LHCN-M2 (cell line): ENCODE results near the gene RAD51. TPM values are rescaled to one million over a fixed set of nuclear protein-coding genes. Genes with fewer than 3 reads are reported as not detected.

Source experiments
- DNase-seq: peaks from one replicate; pipeline ENCODE4 v3.0.0-alpha.2; 2012; ENCODE audit warnings: low read depth
- total RNA-seq: library from RNA; depleted of rRNA; stranded (reverse); fragments of >200 nt; gene quantifications from 2 replicates; pipeline ENCODE4 v1.2.3, GENCODE V29; 2014

Gene RAD51
- total RNA-seq, 1 experiment from 2014 or later = 16.2 TPM

DNA sequence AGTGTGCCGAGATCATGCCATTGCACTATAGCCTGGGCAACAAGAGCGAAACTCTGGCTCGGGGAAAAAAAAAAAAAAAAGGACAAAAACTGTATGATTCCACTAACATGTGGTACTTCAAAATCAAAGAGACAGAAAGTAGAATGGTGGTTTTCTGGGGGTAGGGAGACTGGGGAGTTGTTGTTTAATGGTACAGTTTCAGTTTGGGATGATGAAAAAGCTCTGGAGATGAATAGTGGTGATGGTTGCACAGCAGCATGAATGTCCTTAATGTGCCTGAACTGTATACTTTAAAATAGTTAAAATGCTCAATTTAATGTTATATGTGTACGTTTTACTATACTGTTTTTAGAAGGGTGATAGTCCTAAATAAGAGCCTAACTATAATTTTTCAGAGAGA, 27.4 kb downstream of the RAD51 start:
- DNase-seq = no peak

- no peak for DNase-seq
These were observed 28.0 kb downstream of the RAD51 start for GRCh38 chr15:40722934-40723333.

GRCh38 chr15:40723919-40724318, 28.9 kb downstream of the RAD51 start:
- no peak for DNase-seq

GRCh38 chr15:40731034-40731433, 36.1 kb downstream of the RAD51 start:
- no peak for DNase-seq

DNA sequence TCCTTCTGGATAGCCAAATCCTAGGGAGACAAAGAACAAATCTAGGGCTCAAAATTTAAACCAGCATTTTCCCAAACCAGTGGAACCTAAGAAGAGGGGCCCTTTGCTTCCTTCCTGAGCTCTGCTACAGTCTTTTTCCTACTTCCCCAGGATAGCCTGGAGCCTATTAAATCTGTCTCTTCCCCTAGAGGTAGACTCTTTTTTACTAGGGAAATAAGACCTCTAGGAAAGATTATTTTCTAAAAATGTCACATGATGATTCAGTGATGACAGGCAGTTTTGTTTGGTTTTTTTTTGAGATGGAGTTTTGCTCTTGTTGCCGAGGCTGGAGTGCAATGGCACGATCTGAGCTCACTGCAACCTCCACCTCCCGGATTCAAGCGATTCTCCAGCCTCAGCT, 41.6 kb downstream of the RAD51 start:
- no peak for DNase-seq

- no peak for DNase-seq
These were observed 42.1 kb downstream of the RAD51 start for GRCh38 chr15:40737048-40737447.

DNA sequence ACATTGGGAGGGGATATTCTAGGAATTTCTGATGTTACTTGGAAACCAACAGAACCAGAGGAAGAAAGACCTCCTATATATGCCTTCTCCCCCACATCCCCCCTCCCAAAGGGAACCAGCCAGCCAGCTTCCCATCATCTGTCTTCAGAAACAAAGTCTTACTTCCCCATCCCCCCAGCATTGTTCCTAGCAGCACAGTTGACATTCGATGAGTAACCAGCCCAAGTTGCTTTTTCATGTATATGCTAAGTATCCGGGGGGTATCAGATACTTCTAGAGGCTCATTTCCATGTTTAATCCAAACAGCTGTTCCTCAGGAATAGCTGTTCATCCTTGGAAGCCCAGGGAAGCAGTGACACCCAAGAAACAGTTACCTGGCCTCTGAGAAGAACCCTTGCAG, 44.1 kb downstream of the RAD51 start:
- peak; percentile 19 for DNase-seq

- DNase-seq = no peak
These were observed 44.9 kb downstream of the RAD51 start for GRCh38 chr15:40739854-40740253.

GRCh38 chr15:40743485-40743901, 48.5 kb downstream of the RAD51 start:
- DNase-seq = no peak

DNA sequence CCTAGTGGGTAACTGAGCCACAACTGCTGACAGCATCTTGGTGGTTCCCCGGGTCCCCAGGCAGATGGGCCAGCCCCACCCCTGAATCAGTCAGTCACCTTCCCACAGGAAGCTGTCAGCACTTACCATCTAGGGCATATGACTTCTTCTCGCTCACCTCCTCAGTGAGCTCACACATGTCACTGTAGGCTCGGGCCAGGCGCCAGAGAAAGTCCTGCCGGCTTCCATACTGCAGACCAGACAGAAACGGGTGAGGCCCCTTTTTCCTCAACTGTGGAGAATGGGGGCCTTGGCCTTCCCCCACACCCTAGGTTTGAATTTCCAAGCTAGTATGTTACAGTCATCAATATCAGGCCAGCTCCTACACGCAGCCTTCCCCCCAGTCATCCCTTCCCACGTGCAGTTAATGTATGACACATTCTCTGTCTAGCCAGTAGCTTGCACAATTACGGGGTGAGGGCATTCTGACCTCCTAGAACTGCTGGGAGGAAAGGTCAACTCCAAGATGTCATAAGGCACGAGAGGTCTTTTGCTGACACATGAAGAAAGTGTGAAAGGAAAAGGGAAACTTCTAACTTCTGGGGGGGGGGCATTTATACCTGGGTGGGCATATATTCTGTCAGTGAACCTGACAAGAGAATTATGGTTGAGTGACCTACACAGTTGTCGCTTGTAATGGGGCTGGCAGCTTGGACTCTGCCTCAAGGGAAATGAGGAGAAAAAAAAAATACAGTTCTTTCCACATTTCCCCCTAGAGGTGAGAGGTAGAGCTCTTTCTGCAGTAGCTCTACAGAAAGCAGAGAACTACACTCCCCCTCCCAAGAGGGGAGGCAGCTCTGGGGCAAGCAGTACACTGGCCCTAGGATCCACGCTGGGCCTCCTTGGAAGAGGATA, 49.2 kb downstream of the RAD51 start:
- DNase-seq = peak; percentile 88

DNA sequence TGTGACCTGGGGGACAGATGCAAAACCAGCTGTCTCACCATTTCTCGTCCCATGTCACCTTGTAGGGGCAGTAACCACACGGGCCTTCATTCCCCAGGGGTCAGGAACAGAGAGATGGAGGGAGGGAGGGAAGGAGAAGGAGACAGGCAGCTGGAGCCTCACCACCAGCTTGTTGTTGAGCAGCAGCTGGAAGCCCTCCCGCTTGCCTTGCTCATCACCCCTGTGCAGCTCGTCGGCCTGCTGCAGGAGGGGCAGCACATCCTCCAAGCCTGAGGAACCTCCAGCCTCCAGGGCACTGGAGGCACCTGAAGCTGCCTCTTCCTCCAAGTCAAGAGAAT, 49.8 kb downstream of the RAD51 start:
- peak; percentile 55 for DNase-seq

GRCh38 chr15:40746916-40747418, 52.0 kb downstream of the RAD51 start:
- no peak for DNase-seq

DNA sequence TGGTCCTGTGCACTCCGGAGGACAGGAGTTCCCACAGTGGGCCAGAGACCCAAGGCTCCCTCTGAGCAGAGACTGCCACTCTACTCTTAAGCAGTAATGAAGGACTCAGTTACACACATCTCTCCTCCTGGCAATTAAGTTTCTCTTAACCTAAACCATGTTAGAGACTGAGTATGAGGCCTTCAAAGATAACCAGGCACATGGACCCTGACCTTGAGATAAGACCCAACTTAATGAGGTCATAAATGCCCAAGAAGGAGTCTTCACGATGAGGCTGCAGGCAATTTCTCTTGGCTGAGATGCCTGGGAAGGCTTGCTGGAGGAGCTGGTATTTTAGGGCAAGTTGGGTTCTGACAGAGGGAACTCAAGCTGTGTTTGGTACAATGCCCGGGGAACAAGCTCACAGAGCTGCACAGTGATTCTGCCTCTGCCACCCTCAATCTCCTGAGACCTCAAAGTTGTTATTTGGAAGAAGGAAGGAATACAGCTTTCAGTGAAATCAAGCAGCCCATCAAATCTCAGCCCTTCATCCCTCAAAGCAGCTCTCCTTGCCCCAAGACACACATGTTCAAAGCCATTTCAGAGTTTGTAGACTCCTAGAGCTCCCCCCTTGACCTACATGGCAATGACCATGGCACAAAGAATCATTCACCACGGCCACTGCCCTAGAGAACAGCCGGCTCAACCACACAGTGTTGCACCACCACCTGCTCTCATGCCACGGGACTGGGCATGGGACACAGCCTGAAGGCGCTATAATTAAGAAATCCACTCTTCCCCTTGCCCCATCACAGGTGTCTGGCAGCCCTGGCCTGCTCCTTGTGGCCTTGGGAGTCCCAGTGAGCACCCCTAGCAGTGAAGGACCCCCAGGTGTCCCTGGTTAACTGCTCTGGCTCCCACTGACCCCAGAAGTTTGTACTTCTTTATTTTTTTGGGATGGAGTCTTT, 53.0 kb downstream of the RAD51 start:
- DNase-seq = no peak

- no peak for DNase-seq
These were observed 54.2 kb downstream of the RAD51 start for GRCh38 chr15:40749151-40749630.

- DNase-seq = no peak
These were observed 55.9 kb downstream of the RAD51 start for GRCh38 chr15:40750885-40751284.

DNA sequence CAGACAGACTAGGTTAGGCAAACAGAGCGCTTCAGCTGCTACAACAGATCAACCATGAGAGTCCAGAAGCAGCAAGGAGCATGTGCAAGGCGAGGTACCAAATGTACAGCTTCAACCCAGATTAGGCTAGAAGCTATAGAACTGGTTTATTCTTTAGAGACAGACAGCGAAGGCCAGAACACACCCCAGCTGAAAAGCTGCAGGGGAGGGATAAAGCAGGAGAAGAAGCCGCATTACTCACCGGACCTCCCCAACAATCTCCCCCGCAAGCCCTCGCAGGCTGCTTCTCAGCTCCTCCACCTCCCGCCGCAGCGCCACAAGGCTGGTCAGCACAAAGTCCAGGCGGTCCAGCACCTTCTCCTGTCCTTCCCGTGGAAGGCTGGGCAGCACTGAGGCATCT, 56.8 kb downstream of the RAD51 start:
- DNase-seq = no peak

DNA sequence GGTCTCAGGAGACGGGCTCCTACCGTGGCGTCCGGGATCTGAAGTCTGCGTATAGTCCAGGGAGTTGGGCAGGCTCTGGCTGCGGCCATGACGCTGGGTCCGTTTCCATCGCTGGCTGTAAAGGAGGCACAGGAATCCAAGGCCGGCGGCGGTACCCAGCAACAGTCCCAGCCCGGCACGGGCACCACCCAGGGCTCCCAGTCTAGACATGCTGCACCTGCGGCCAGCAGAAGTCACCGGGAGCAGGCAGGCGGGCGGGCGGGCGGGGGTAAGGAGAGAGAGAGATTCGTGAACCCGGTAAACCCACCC, 59.6 kb downstream of the RAD51 start:
- no peak for DNase-seq

DNA sequence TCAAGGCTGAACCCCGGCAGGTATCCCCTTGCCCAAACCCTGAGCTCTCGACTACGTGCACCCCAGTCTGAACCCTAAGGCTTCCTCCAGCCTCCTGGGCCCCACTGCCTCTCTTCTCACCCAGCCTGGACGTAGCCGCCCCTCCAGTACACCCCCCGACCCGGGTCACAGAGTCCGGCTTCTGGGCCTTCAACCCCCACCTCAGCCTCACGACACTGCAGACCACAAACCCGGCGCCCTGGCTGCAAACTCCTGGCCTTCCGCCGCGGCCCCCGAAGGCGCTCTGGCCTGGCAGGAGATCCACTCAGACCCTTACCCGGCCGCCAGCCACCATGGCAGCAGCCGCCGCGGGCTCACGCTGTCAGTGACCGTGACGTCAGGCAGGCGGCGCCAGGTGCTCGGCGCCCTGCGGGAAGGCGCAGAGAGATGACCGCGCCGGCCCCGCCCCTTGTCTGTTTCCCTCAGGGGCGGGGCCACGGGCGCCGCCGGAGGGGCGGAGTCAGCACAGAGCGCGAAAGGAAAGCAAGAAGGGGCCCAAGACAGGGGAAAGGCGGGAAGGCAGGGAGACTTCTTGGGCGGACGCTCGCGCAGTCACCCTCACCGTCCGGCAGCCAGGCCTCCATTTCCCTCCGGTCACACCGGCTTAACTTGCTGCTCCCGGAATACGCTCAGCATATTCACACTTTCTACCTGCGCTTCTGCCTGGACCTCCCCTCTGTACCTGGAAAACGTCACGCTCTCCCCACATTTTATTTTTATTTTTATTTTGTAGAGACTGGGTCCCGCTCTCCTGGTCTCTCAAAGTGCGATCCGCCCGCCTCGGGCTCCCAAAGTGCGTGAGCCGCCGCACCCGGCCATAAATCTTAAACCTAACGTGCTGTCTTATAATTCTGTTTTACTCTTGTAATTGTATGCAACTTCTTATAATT, 60.2 kb downstream of the RAD51 start, which contains the start of gene RMDN3:
TSS of gene RMDN3 (minus strand) at position 372 of the 929 bp plus-strand sequence. CDS start 471 bp downstream, outside the sequence.
- DNase-seq = peak; percentile 89

GRCh38 chr15:40755812-40756208, 60.8 kb downstream of the RAD51 start:
- DNase-seq = no peak

DNA sequence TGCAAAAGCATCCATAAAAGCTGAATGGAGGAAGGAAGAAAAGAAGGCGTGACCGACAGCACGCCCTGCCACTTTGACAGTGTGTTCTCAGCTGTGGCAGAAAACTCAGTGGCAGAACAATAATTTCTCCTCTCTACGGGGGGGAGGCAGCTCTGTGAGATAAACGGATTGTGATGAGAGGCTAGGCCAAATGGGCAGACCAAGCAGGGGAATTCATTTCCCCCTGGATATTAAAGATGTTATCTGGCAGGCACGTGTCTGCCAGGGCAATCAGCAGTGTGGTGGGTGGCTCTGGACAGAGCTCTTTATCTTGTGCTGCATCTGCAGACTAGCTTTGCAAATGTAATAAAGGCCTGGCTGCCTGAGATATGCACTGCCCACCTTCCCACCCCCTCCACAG, 62.0 kb downstream of the RAD51 start:
- no peak for DNase-seq

GRCh38 chr15:40759961-40760360, 65.0 kb downstream of the RAD51 start:
- DNase-seq = no peak
